HG03060 (cell line): ENCODE measurements around the gene CMYA5.

ENCODE experiments used
- ATAC-seq: cut with Tn5 transposase; IDR thresholded peaks from one replicate; pipeline ENCODE4 v1.9.1; 2021; ENCODE audit warnings: low read depth, moderate number of reproducible peaks; ENCODE audit not compliant: unreplicated experiment

The CMYA5 gene

DNA sequence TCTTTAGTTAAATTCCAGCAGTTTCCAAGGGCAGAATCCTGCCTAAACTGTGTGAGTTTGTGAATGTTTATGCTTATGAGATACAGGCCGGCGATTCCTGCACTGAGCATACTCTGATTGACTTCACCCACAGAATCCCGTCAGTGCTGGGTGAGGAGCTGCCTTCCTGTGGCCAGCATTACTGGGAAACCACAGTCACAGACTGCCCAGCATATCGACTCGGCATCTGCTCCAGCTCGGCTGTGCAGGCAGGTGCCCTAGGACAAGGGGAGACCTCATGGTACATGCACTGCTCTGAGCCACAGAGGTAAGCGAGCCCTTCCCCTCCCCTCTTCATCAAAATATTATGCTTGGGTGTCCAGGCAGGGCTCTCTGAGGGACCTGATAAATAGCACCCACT is 103.7 kb downstream of the CMYA5 start:
- no peak for ATAC-seq

DNA sequence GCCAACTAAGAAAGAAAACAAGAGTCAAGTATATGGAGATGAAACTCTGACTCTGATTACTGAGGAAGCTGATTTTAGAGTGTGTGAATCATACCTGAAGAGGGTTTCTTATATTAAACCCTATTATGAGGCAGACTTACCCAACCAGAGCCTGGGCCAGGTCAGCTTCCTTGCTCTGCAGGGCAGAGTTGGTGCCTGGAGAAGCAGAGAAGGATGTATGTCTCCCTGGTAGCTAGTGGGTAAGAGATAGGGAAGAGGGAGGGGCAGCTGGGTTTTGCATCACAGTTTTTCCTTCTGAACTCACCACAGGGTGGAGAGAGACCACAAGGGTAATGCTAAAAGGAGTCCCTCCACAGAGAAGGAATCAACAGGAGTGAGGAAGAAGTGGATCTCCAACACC is 104.1 kb downstream of the CMYA5 start:
- no peak for ATAC-seq

DNA sequence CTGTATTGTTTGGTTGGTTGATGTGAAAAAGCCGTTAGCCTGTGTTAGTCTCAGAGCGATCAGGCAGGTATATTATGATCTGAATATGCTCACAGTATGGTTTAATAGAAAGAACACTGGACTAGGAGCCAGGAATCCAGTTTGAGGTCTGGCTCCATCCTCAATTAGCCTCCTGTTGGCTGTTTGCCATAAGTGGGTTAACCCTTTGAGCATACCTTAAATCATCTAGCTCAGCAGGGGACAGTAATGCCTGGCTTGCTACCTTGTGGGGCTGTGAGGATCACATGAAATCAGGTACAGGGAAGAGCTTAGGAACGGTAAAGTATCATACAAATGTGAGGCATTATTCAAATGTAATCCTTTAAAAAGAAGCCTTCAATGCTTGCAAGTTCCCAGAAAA is 104.7 kb downstream of the CMYA5 start:
- no peak for ATAC-seq

DNA sequence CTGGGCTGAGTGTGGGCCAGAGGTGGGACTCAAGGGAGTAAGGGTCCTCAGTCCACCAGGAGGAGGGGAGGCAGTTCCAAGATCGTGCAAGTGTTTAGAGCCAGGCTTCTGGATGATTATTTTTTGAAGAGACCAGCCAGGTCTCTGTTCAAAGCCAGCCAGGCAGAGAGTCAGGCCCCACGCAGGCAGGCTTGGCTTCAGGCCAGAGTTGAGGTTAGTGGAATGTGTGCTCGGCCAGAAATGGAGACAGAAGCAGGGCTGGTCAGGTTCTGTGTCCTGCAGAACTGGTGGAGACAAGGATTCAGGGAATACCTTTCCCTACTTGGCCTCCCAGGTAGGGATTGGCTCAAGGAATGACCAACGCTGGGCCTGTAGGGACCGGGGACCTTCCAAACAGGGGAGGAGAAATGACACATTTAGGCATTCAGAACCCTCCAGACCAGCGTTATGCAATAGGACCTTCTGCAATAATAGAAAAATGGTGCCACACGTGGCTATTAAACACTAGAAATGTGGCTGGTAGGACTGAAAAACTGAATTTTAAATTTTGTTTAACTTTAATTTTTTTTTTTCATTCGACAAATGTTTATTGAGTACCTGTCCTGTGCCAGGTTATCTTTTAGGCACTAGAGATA is 106.2 kb downstream of the CMYA5 start:
- no peak for ATAC-seq

DNA sequence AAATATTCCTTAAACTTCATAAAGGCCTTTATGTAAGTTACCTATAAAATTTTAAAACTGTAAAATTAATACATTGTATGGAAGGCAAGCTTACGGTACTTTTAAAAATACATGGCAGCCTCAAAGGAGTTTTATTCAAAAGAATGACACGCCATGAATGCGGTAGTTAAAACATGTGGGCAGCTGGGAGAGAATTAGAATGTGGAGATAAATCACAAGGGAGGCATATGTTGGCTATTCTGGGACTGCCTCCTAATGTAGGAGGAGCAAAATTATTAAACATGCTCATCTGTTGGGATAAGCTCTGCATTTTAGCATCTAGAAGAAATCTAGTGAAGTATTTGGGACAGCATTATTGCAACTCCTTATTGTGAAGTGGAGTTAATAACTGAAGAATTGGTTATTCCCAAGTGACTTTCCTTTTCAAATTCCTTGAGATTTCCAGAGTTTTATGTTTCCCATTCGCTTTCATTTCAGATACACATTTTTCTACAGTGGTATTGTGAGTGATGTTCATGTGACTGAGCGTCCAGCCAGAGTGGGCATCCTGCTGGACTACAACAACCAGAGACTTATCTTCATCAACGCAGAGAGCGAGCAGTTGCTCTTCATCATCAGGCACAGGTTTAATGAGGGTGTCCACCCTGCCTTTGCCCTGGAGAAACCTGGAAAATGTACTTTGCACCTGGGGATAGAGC is 109.4 kb downstream of the CMYA5 start:
- ATAC-seq, result no peak

DNA sequence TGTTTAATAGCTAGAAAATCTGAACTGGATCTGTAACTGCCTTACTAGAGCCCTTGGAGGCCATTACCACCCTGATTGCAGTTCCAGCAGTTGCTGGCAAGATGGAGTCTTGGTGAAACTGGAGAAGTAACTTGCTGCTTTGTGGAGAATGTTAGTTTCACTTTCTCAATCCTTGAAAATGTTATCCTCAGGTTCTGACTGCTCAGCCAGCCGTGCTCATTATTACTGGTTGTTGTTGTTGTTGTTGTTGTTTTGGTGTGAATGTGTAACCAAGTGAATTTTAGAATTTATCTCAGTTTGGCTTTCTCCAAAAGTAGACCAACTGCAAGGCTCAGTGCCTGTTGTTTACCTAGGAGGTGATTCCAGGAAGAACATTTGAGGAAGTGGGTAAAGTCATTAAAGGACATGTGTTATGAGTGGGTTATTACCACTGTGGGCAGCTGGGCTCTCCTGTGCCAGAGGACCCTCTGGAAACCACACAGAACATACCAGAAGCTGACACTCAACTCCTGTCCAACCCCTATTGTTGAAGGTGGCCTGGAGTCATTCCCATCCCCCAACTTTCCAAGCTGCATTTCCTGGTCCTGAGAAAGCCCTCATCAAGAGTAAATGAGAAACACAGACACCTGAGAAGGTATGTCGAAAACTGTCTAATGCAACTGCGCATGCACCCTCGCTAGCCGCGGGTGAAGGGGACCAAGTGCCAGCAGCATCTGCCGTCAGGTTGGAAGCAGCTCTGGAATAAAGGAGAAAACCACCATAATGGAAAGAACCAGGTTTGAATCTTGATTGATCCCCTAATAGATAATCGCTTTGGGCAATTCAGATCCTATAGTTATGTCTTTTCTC is 111.6 kb downstream of the CMYA5 start:
- no peak for ATAC-seq

DNA sequence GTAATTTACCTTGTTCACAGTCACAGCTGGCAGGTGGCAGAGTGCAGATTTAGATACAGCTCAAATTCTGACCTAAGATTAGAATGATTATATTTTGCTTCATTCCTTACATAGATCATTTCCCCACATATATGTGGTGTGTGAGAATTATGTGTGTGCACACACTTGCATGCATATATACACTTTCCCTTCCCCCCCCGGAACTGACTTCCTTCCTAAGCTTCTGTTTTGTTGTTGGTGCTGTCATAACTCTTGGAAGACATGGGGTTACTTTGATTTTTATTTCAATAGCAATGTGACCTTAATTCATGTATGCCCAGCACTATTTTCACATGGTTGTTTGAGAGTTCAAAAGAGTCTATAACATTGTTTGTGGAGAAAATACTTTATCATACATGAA is 112.8 kb downstream of the CMYA5 start:
- ATAC-seq, result no peak

DNA sequence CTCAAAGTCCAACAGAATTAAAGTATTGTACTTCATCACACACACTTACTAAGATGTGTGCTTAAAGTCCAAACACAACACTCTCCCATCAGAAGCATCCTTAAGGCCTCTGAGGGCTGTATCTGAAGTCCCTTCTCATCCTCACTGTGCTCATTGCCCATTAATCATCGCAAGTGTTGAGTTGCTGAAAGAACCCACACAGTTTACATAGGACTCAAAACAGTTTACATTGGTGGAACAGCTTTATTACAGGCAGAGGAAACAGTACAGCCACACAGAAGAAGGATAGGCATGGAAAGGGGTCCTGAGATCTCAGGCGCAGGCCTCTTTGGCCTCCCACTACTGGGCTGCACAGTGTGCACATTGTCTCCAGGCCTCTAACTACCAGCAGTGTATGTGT is 113.4 kb downstream of the CMYA5 start:
- no peak for ATAC-seq

DNA sequence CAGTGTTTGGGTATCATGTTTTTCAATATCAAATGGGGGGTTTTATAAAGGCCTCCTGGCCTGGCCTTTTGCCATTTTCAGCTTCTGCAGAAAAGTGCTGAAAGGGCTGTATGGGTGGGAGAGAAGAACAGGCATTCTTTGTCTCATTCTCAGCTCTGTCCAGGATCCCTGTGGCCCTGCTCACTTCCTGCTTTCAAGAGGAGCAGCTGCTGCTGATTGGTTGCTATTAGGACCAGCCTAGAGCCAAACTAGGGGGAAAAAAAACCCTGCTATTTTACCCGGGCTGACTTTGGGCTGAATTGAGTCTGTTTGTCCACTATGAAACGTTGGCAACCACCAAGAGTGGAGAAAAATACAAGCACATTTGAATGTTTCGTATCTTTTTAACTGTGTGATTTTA is 117.1 kb downstream of the CMYA5 start:
- ATAC-seq, result no peak

DNA sequence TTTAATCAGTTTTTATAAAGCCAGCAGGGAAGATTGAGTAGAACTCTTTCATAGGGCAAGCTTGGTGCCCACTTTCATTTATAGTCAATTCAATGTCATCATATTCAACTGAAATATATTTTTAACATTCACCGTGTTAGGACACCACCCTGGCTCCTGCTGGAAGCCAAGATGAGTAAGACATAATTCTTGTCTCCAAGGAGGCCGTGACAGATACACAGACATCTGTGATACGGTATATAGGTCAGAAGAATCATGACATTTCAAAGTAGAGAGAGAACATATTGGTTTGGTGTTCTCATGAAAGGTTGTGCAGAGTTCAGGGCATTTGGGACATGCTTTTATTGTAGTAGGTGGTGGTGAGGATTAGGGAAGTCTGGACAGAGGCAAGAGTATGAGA is 120.1 kb downstream of the CMYA5 start:
- ATAC-seq, result no peak

DNA sequence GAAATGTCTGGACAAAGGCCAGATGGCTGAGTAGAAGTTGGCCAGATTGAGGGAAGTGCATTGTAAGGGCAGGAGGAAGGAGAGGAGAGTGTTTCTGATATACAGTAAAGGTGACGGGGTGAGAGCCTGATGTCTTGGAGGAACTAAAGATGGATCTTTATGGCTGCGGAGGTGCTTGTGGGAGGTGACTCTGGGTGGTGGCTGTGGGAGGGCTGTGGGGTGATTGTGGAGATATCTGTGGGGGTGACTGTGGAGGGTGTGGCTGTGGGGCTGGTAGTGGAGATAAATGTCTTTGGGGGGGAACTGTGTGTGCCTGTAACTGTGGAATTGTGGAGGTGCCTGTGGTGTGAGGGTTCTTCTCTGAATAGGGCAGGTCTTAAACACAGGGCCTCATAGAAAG is 121.4 kb downstream of the CMYA5 start:
- no peak for ATAC-seq

DNA sequence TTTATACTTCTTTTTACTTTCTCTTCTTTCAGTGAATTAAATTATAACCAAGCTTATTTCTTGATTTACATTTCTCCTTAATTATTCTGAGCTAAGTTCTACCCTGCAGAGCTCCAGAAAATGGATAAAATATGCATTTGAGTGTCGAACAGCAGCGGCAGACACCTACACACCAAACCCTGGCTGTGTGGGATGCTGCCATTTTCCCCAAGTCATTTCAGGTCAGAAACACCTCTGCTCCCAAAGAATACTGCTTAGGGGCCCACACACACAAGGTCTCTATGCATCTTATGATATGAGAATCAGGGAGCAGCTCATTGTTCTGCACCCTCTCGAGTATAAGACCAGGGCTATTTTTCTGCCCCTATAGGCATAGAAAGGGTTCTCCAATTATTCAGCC is 122.3 kb downstream of the CMYA5 start:
- ATAC-seq, result no peak

DNA sequence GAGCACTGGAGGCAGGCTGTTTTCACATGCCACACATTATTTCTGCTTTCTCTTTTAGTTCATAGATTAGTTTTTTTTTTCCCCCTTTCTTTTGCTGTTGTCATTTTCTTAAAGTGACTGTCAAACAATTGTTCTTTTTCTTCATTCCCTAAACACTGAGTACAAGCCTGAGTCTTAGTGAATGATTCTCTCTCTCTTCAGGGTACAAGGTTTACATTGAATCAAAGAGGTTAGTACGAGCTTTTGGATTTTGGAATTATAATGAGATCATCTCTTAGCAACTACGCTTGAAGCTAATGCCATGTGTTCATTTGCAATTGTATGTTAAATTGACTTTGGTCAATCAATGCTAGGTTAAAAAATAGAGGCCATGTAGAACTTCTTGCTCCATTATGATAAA is 125.1 kb downstream of the CMYA5 start:
- no peak for ATAC-seq

DNA sequence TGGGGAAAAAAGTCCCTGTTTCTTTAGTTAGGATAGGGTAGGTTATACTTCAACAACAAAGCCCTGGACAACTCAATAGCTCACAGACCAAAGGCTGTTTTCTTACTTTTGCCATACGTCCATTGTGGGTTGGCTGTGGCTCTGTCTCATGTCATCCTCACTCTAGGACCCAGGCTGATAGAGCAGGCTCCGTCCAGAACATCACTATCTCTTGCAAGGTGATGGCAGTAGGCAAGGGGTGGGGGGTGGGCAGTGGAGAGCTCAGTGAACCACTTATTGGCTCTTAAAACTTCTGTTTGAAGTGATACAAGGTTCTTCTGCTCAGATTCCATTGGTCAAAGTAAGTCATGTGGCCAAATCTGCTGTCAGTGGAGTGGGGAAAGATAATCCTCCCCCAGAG is 126.4 kb downstream of the CMYA5 start:
- no peak for ATAC-seq

DNA sequence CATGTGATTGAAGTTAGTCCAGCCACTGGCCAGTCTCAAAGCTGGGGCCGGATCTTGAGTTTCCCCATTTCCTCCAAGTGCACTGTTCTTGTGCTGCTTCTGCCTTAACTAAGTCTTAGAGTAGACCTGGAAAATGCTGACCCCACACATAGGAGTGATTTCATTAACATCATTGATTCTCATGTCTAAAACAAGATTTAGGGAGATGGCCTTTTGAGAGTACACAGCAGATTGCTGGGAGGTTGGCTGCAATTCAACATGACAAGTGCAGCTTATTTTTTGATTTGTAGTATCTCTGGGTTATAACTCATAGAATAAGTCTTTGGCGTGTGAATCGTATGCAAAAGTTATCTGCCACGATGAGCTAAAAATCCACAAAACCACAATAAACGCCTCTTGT is 131.0 kb downstream of the CMYA5 start:
- ATAC-seq, result no peak

DNA sequence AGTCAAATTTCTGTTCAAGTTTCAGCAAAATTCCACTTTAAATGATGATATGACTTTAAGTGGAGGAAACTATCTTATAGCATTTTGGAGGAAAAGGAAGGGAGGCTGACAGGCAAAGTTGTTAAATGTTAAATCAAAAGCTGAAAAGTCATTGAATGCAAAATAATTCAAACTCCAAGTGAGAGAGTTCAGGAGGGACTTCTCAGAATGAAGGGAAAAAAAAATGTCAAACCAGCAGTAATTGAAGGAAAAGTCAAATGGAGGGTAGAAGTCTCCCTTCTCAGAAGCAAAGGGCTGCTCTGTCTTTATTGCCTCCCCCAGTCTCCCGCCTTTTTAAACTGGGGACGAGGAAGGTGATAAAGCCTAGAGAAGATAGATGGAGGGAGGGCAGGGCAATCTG is 134.8 kb downstream of the CMYA5 start:
- no peak for ATAC-seq

DNA sequence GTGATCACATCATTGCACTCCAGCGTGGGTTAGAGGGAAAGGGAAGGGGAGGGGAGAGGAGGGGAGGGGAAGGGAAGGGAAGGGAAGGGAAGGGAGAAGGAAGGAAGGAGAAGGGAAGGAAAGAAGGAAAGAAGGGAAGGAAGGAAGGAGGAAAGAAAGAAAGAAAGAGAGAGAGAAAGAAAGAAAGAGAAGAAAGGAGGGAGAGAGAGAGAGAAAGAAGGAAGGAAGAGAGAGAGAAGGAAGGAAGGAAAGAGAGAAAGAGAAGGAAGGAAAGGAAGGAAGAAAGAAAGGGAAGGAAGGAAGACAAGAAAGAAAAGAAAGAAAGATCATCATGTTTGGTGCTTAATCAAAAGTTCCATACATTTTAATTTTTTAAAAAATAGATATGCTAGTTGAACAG is 136.2 kb downstream of the CMYA5 start:
- no peak for ATAC-seq

DNA sequence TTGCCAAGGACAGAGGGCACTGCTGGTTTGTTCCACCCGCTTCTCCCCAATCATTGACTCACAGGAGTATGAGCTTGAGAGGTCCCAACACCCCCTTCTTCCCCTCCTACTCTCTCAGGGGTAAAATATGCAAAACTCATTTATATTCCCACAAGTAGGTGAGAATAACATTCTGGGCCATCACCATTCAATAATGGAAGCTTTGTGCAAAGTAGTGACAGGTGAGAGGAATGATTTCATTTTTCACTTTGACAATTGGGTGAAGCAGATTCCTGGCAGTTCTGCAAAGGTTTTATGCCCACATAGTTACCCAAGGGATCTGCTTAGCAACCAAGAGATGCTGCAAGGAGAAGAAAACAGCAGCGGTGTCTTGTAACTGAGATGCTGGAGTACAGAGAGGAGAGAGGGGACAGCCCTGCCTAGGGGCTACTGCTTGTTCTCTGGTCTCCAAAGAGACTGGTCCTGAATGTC is 137.6 kb downstream of the CMYA5 start:
- ATAC-seq, result no peak

DNA sequence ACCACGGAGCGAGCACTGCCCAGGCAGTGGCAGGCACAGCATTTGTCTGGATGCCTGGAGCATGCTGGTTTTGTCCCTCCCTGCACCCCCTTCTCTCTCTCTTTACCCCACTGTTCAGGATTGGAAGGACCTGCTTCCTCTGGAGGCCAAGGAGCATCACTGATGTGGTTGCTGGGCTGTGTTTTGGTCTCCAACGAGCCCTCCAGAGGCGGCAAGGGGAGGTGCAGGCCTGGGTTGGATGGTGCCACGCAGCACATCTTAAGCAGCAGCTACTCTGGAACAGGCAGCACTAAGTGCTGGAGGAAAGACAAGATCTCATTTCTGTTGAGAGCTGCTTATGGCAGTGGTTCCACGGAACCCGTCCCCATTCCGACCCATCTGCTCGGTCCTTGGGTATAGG is 139.6 kb downstream of the CMYA5 start:
- ATAC-seq, result no peak

DNA sequence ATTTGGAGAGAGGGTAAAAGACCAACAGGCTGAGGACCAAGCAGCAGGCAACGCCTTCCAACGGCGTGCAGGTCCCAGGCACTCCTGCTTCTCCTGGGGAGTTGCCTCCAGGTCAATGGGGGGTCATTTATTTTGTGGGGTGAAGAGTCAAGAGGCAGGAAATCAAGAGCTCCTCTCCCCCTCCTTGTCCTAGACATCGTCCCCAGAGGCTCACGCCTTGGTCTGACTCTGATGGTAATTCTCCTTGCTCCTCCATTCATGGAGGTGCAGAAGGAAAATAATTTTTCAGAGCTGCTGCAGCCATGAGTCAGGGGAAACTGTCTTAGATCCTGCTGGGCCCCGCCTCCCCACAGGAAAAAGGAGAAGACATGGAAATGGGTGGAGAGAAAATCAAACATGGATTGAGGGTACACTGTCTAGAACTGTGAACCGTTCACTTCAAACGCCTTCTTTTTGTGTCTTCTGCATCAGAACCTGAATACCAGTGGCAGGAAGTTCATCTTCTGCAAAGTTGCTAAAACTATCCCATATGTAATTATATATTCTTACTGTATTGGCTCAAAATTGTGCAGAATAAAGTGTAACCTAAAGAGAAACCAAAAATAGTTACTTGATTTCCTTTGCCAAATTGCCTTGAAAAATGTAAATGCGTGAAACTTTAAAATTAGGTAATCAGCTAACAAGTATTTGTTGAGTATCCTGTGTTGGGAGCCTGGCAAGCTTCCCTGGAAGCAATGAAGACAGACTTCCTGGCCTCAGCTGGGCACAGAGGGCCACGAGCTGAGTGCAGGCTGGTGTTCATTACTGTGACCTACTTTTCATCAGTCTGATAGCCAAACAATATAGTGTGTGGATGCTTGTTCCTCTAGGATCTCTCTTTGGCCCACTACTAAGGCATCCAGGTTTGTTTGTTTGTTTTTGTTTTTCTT is 142.0 kb downstream of the CMYA5 start:
- no peak for ATAC-seq

DNA sequence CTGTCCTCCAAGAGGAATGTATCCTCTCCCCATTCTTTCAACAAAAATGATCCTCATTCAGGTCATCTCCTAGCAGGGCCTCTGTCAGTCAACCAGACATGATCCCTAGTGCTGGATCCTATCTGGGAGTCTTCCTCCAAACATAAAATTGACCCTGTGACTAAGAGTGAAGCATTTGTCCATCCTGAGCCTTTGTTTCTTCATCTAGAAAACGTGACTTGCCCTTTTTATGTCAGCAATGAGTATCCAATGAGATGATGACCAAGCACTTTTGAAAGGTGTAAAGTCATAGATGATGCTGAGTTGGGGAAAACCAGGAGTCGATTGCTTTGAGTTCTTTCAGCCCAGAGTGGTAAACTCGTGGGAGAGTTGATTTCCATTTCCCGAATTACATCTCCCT is 143.3 kb downstream of the CMYA5 start:
- ATAC-seq, result no peak
